ENCODE data around the gene RNPS1. TPM values are rescaled to one million over a fixed set of nuclear protein-coding genes. Genes with fewer than 3 reads are reported as not detected.
"Not testable (repeated sequence)": the region's sequence is repeated elsewhere in the genome, so short reads cannot be mapped to it uniquely, and the experiment has no call there.

Gene RNPS1
- total RNA-seq, 1 experiment from 2014 or later: 250 TPM

- H4K20me1 ChIP-seq (ENCODE audit: insufficient read depth): peaks cover 35% of the 10 kb centered on the region
- H3K4me3 ChIP-seq: no peak overlapping the region
- POLR2A ChIA-PET (ENCODE audit: unreplicated experiment): interaction anchor here (0.6 kb wide), 1 partner anchor 308 kb away, joined by 10 read pairs; no protein-coding TSS in a partner anchor
- no peaks in the 10 kb centered on the region for H3K9me3 ChIP-seq (ENCODE audit: insufficient read depth, low read depth)
- no peak overlapping the region for H2AFZ ChIP-seq
- no peak overlapping the region for H3K27ac ChIP-seq
- H3K9me2 ChIP-seq (ENCODE audit: insufficient read depth): no peaks in the 10 kb centered on the region
- no peaks in the 10 kb centered on the region; the same call in none of the 2 replicates for H3K36me3 ChIP-seq (ENCODE audit: low read depth)
- TF ChIP-seq EZH2 (IDR thresholded peaks at IDR 0.05; ENCODE audit: low read depth) (no peak), CTCF (conservative IDR thresholded peaks at IDR 0.05) (0 out of 2 replicates have a peak, but pooled peaks have one; percentile 17)
- H3K27me3 ChIP-seq (ENCODE audit: insufficient read depth, low read depth): no peaks in the 10 kb centered on the region
- intact Hi-C loops (cut with micrococcal nuclease; ENCODE audit: unreplicated experiment): no loop called here
- no peak for DNase-seq
- H3K4me2 ChIP-seq: no peak overlapping the region
- peaks cover 11% of the 10 kb centered on the region; the same call in 1 of the 2 replicates for H3K79me2 ChIP-seq (ENCODE audit: low read depth)
- peaks cover 28% of the 10 kb centered on the region for H3F3A ChIP-seq (ENCODE audit: insufficient read depth, low read depth)
- CTCF ChIA-PET: no interaction called here
- H3K4me1 ChIP-seq (replicated peaks; ENCODE audit: insufficient read depth): no peaks in the 10 kb centered on the region
- BruUV-seq (replicated peaks): no TSS peak
Observed at GRCh38 chr16:2243031-2243528, 24.8 kb downstream of the RNPS1 start.

- Histone ChIP-seq H3K4me2 (no peak overlapping the region), H3K79me2 (ENCODE audit: low read depth) (peaks cover 6% of the 10 kb centered on the region; the same call in 1 of the 2 replicates), H3K9me2 (ENCODE audit: insufficient read depth) (no peaks in the 10 kb centered on the region), H3K4me1 (replicated peaks; ENCODE audit: insufficient read depth) (no peaks in the 10 kb centered on the region), H3F3A (ENCODE audit: insufficient read depth, low read depth) (peaks cover 28% of the 10 kb centered on the region), H3K27ac (no peak overlapping the region), H3K36me3 (ENCODE audit: low read depth) (no peaks in the 10 kb centered on the region; the same call in none of the 2 replicates), H4K20me1 (ENCODE audit: insufficient read depth) (peaks cover 34% of the 10 kb centered on the region), H3K4me3 (no peak overlapping the region), H3K27me3 (ENCODE audit: insufficient read depth, low read depth) (no peaks in the 10 kb centered on the region), H3K9me3 (ENCODE audit: insufficient read depth, low read depth) (no peaks in the 10 kb centered on the region), H2AFZ (no peak overlapping the region)
- no peak for DNase-seq
- TF ChIP-seq CTCF (conservative IDR thresholded peaks at IDR 0.05): no peak
- TF ChIP-seq EZH2 (IDR thresholded peaks at IDR 0.05; ENCODE audit: low read depth): no peak
- POLR2A ChIA-PET (ENCODE audit: unreplicated experiment): interaction anchor here (0.6 kb wide), 1 partner anchor 309 kb away, joined by 10 read pairs; no protein-coding TSS in a partner anchor
- no TSS peak for BruUV-seq (replicated peaks)
- intact Hi-C loops (cut with micrococcal nuclease; ENCODE audit: unreplicated experiment): no loop called here
- CTCF ChIA-PET: no interaction called here
Observed at GRCh38 chr16:2242598-2242997, 25.3 kb downstream of the RNPS1 start.

GRCh38 chr16:2240331-2240730 lies 27.6 kb downstream of the RNPS1 start:
- BruUV-seq (replicated peaks); H3K4me3 ChIP-seq; H3K4me1 ChIP-seq (replicated peaks; ENCODE audit: insufficient read depth); H3K27me3 ChIP-seq (ENCODE audit: insufficient read depth, low read depth); DNase-seq; H3K79me2 ChIP-seq (ENCODE audit: low read depth); H3K4me2 ChIP-seq; H3K9me2 ChIP-seq (ENCODE audit: insufficient read depth); H3K27ac ChIP-seq; H2AFZ ChIP-seq; H3K9me3 ChIP-seq (ENCODE audit: insufficient read depth, low read depth); H3K36me3 ChIP-seq (ENCODE audit: low read depth); intact Hi-C loops (cut with micrococcal nuclease; ENCODE audit: unreplicated experiment); POLR2A ChIA-PET (ENCODE audit: unreplicated experiment); CTCF ChIA-PET: not testable (repeated sequence)
- Histone ChIP-seq H4K20me1 (ENCODE audit: insufficient read depth) (peaks cover 33% of the 10 kb centered on the region), H3F3A (ENCODE audit: insufficient read depth, low read depth) (peaks cover 34% of the 10 kb centered on the region)

Data from PC-9 (cell line).